Large intestine (tissue), 3 donors: ENCODE data around the gene CNTFR. TPM values are rescaled to one million over a fixed set of nuclear protein-coding genes. Genes with fewer than 3 reads are reported as not detected.

ENCODE experiments used
- DNase-seq, 2 donors: peaks; one replicate each; pipeline versions ENCODE4 v3.0.0 to v3.0.0-alpha.2; 2013
- H3K27ac ChIP-seq: one replicate; pipeline ENCODE4 v1.5.1; 2013; ENCODE audit warnings: low read length
- H3K27me3 ChIP-seq: 2 replicates; pipeline ENCODE4 v1.6.1; 2013; ENCODE audit warnings: low read length; ENCODE audit not compliant: control insufficient read depth, insufficient read depth
- H3K36me3 ChIP-seq: 2 replicates; pipeline ENCODE4 v1.6.1; 2013; ENCODE audit warnings: low read length; ENCODE audit not compliant: control insufficient read depth, insufficient read depth
- H3K4me1 ChIP-seq: one replicate; pipeline ENCODE4 v1.6.1; 2013; ENCODE audit warnings: low read length; ENCODE audit not compliant: control insufficient read depth, insufficient read depth
- H3K4me3 ChIP-seq: one replicate; pipeline ENCODE4 v1.5.1; 2013; ENCODE audit warnings: low read length
- H3K9me3 ChIP-seq: one replicate; pipeline ENCODE4 v1.6.1; 2013; ENCODE audit warnings: mild to moderate bottlenecking, low read depth, low read length, moderate library complexity; ENCODE audit not compliant: control insufficient read depth
- WGBS: methylation state at CpG from one replicate; pipeline ENCODE4 v1.1.5; 2013; ENCODE audit warnings: low lambda C conversion rate; ENCODE audit not compliant: insufficient coverage; 5-methylcytosine and 5-hydroxymethylcytosine counted together
- polyA plus RNA-seq: library from polyadenylated mRNA; unstranded; fragments of 120-200 nt; gene quantifications from one replicate; pipeline ENCODE4 v1.2.1, GENCODE V29; 2013

The CNTFR gene
- polyA plus RNA-seq, 1 donor: 15.9 TPM

DNA sequence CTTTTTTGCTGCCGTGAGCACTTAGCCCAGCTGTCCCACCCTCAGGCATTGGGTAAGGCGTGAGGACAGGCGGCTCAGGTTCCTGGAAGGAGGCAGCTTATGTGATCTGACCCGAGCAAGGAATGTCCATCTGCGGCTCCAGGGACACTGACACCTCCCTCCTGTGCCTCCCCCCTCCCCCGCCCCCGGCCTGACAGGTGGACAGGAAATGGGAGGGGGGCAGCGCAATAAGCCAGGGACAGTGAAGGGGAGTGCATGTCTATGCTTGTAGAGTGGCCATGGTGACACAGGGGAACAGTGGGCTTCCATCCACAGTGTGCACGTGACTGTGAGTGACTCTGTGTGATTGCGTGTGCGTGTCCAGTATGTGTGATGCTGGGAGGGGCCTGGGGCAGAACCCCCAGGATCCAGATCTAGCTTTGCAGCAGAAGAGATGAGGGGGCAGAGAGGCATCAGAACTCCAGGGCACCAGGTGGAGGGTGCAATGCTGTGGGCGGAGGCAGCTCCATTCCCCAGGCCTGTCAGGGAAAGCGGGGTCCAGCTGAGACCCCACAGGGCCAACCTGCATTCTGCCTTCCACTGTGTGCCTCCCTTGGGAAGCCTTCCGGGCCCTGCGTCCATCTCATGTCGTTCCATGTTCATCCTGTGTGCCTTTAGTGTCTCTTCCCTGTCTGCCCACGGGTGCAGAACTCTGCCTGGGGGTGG is 30.5 kb downstream of the CNTFR start:
- no peaks in the 10 kb centered on the region for H3K9me3 ChIP-seq
- peaks cover 4% of the 10 kb centered on the region for H3K36me3 ChIP-seq
- no CpG with 5 or more reads among the region's 17 CpGs for WGBS
- H3K27me3 ChIP-seq: peaks cover 40% of the 10 kb centered on the region
- no peak overlapping the region for H3K4me3 ChIP-seq
- H3K27ac ChIP-seq: peak overlapping the region; percentile 12
- H3K4me1 ChIP-seq: peaks cover 11% of the 10 kb centered on the region
- DNase-seq: no peak

DNA sequence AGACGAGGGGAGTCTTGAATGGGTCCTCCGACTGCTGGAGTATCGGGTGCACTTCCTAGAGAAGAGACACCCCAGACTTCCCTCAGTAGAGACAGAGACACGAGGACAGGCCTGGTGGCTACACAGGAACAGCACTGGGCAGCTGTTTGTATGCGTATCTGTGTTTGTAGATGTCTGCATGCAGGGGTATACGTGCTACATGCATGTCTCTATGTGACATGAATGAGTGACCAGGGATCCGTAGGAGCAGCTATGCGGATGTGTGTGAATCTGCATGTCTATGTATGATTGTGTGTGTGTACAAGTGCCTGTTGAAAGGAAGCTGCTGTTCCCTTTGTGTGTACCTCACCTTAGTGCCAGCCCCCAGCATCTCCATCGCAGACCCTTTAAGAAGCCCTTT is 31.2 kb downstream of the CNTFR start:
- Histone ChIP-seq H3K4me1 (peaks cover 11% of the 10 kb centered on the region), H3K9me3 (no peaks in the 10 kb centered on the region), H3K27ac (no peak overlapping the region), H3K4me3 (no peak overlapping the region), H3K27me3 (peaks cover 37% of the 10 kb centered on the region), H3K36me3 (peaks cover 2% of the 10 kb centered on the region)
- no peak for DNase-seq
- no CpG with 5 or more reads among the region's 9 CpGs for WGBS

DNA sequence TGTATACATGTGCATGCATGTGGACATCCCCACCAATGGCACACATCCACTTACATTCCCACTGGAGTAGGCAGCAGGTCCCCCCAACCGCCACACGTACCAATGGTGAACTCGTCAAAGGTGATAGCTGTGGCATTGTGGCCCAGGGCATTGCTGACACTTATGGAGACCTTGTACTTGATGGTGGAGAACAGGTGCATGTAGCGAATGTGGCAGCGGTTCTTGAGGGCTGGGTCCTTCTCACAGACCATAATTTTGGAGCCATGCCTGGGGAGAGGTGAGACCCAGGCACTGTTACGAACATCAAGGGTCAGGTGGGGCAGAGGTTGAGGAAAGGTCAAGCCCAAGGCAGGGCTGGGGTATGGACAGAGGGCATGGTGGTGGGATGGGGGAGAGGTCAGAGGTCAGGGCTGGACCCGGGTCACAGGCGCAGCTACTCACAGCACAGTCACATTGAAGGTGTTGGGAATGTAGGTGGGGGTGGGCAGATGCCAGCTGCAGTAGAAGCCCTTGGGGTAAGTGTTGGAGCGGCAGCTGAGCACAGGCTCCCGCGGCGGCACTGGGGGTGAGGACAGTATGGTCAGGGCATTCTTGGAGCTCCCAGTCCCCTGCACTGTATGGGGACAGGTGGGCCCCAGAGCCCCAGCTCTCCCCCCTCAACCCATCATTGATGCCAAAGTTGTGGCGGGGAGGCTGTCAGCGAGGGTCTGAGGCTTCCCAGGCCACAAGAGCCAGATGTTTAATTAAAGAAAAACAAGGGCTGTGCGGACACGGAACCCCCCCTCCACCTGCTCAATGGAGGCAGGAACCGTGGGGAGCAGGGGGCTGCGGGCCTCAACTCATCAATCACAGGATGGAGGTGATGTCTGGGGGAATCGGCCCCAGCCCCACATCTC is 31.9 kb downstream of the CNTFR start:
- H3K27me3 ChIP-seq: peaks cover 36% of the 10 kb centered on the region
- no peak for DNase-seq
- WGBS: no CpG with 5 or more reads among the region's 19 CpGs

DNA sequence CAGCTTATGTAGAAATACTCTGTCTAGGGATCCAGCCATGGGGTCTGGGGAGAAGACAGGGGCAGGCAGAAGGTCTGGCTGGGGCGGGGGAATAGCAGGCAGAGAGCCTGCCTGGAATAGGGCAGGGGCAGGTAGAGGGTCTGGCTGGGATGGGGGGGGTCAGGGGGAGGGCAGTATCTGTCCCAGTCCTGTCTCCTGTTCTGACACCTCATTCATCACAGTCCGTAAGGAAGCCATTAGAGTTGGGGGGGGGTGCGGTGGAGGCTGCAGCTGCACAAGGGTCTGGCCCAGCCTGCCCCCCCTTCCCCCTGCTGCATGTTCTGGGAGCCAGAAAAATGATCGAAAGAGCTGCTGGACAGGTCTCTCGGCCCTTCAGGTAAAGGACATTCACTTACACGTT is 32.6 kb downstream of the CNTFR start:
- Histone ChIP-seq H3K4me1 (peaks cover 11% of the 10 kb centered on the region), H3K9me3 (no peaks in the 10 kb centered on the region), H3K36me3 (peaks cover 2% of the 10 kb centered on the region), H3K27ac (no peak overlapping the region), H3K4me3 (no peak overlapping the region), H3K27me3 (peaks cover 36% of the 10 kb centered on the region)
- no peak for DNase-seq
- no CpG with 5 or more reads among the region's 6 CpGs for WGBS

More for the DNA sequence above, 31.9 kb downstream of the CNTFR start:
- H3K9me3 ChIP-seq: no peaks in the 10 kb centered on the region
- peaks cover 2% of the 10 kb centered on the region for H3K36me3 ChIP-seq
- no peak overlapping the region for H3K4me3 ChIP-seq
- H3K4me1 ChIP-seq: peaks cover 11% of the 10 kb centered on the region
- no peak overlapping the region for H3K27ac ChIP-seq

DNA sequence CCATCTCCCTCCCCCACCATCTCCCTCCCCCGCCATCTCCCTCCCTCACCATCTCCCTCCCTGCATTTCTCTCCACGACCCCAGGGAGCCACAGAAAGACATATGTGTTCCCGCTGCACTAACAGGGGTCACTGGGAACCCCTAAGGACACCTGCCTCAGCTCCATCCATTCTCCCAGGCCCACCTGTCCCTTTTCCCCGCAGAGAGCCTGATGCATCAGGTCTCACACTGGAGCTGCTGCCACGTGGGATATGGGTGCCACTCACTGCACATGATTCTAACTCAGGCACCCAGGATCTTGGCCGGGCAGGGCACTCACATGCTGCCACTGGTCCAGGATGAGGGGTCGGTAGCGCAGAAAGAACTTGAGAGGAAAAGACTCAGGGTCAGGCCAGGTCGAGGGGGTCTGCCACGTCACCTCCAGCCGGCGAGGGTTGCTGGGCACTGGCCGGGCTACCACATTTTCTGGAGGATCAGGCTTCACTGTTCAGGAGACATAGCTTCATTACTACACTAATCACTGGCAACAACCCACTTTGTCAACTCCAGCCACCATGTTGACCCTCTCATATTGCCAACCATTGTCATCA is 33.5 kb downstream of the CNTFR start:
- peaks cover 36% of the 10 kb centered on the region for H3K27me3 ChIP-seq

DNA sequence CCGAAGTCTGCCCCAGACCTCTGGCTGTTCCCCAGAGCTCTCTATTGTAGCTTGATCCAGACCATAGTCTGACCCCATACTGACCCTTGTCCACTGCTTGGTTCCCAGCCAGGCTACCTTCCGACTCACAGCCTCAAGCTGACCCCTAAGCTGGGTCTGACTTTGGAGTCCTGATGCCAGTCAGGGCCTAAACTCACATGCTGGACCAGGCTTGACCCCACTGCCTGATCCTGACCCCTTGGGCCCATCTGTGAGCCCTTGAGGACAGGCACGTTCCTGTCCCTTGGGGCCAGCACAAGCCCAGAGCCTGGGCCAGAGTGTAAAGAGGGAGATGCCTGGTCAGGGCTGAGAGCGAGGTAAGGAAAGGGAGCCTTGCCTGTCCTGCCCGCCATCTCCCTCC is 34.0 kb downstream of the CNTFR start:
- no peak for DNase-seq
- H3K9me3 ChIP-seq: no peaks in the 10 kb centered on the region
- peaks cover 7% of the 10 kb centered on the region for H3K4me1 ChIP-seq
- no CpG with 5 or more reads among the region's 5 CpGs for WGBS
- H3K27ac ChIP-seq: no peak overlapping the region
- H3K36me3 ChIP-seq: peaks cover 2% of the 10 kb centered on the region
- H3K4me3 ChIP-seq: no peak overlapping the region
- H3K27me3 ChIP-seq: peaks cover 33% of the 10 kb centered on the region

More for the DNA sequence above, 33.5 kb downstream of the CNTFR start:
- peaks cover 2% of the 10 kb centered on the region for H3K36me3 ChIP-seq
- no peaks in the 10 kb centered on the region for H3K9me3 ChIP-seq
- H3K4me1 ChIP-seq: peaks cover 11% of the 10 kb centered on the region
- H3K27ac ChIP-seq: no peak overlapping the region
- H3K4me3 ChIP-seq: no peak overlapping the region
- DNase-seq: no peak
- no CpG with 5 or more reads among the region's 13 CpGs for WGBS

DNA sequence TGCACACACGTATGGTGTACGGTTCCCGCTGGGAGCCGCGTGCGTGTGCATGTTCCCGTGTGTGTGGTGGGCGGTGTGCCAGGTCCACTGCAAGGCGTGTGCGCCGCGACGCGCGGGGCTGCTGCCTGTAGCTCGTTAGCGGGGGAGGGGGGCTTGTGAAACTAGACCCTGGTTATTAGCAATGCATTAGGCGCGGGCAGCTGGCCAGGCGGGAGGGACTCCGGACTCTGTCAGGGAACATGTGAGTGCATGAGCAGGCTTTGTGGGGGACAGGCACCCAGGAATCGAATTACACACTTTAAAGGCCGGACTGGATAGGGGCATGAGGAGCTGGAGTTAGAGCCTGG is 34.5 kb downstream of the CNTFR start:
- Histone ChIP-seq H3K9me3 (no peaks in the 10 kb centered on the region), H3K4me3 (no peak overlapping the region), H3K27ac (no peak overlapping the region), H3K27me3 (peaks cover 29% of the 10 kb centered on the region), H3K4me1 (peaks cover 3% of the 10 kb centered on the region), H3K36me3 (peaks cover 2% of the 10 kb centered on the region)
- no CpG with 5 or more reads among the region's 23 CpGs for WGBS
- no peak for DNase-seq

DNA sequence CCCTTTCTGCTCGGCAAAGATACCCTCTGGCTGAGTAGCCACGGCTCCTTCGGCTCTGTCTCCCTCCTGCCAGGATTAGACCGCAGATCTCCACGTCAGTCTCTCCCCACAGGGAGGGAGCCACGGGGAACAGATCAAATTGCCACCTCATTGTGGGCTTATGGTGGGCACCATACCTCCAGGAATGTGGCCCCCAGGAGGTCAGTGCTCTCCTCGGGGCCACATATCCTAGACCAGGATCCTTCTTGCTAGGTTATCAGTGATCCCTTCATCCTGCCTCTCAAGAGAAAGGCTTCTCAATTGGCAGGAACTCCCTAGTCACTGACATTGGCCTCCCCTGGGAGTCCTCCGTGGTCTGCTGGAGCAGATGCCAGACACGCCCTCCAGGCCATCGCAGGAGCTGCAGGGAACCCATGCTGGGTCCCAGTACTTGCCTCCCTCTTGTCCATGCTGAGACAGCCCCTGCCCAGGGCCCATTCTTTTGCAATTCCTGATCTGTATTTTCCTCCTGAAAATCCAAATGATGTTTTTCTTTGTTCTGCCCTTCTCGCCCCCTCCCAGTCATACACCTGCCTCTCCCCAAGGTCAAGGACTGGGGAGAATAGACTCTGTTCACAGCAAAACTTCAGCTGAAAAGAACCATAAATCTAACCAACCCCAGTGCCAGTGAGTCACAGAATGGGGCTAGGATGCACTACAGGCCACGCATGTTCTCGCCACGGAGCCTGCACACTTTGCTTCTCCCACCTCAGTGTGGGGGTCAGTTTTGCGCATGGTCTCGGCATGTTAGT is 35.1 kb downstream of the CNTFR start:
- Histone ChIP-seq H3K36me3 (peaks cover 2% of the 10 kb centered on the region), H3K4me1 (no peaks in the 10 kb centered on the region), H3K9me3 (no peaks in the 10 kb centered on the region), H3K4me3 (no peak overlapping the region), H3K27me3 (peaks cover 23% of the 10 kb centered on the region), H3K27ac (no peak overlapping the region)
- no peak for DNase-seq
- no CpG with 5 or more reads among the region's 16 CpGs for WGBS

DNA sequence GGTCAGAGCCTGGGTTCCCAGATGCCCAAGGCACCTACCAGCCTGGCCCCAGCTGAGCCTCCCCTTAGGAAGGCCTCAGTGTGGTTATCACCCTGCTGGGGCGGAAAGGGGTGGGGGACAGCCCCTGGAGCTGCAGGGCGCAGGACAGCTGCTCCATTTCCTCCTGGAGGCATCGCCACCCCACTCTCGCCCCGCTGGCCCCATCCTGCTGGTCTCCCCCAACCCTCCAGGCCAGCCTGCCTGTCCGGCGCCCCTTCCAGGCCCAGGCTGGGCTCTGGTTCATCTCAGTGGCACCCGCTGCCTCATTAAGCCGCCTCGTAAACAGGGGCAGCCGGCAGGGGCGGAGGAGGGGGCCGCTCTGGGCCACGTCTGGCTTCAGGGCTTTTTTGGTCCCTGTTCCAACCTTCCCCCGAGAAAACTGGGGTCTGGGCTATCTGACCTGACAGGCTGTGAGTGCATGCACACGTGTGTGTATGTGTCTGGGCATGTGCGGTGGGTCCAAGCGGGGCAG is 36.0 kb downstream of the CNTFR start:
- Histone ChIP-seq H3K27ac (no peak overlapping the region), H3K4me1 (no peaks in the 10 kb centered on the region)

DNA sequence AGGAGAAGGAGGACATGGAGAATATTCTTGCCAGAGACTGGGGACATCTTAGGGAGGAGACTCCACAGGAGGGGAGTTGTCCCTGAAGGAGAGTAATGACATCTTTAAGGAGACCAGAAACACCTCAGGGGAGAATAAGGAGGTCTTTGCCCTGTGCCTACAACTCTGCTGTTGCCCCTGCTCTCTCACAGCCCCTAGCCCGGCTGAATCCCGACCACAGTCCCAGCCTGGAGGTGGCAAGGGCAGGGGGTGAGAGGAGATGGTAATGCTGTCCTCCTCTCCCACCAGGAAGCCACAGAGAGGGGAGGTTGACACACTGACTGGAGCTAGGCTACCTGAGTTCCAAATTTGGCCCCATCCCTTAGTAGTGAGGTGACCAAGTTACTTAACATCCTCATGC is 36.5 kb downstream of the CNTFR start:
- no CpG with 5 or more reads among the region's 2 CpGs for WGBS
- Histone ChIP-seq H3K4me3 (no peak overlapping the region), H3K4me1 (no peaks in the 10 kb centered on the region), H3K36me3 (peaks cover 2% of the 10 kb centered on the region), H3K27me3 (peaks cover 9% of the 10 kb centered on the region), H3K27ac (no peak overlapping the region), H3K9me3 (no peaks in the 10 kb centered on the region)
- no peak for DNase-seq

More for the DNA sequence above, 36.0 kb downstream of the CNTFR start:
- H3K27me3 ChIP-seq: peaks cover 15% of the 10 kb centered on the region
- no CpG with 5 or more reads among the region's 18 CpGs for WGBS
- H3K9me3 ChIP-seq: no peaks in the 10 kb centered on the region
- H3K4me3 ChIP-seq: no peak overlapping the region
- DNase-seq: no peak
- peaks cover 2% of the 10 kb centered on the region for H3K36me3 ChIP-seq
